NT2/D1 (cell line): Measurements from ENCODE around the gene LTN1.

Experiments used
- SUZ12 ChIP-seq: IDR thresholded peaks from 2 replicates; pipeline ENCODE4 v1.6.1; 2011; ENCODE audit not compliant: insufficient read length, insufficient read depth; ENCODE audit errors: extremely low read depth
- YY1 ChIP-seq: IDR thresholded peaks from 2 replicates; pipeline ENCODE4 v1.6.1; 2011; ENCODE audit not compliant: insufficient read length, insufficient read depth
- ZNF274 ChIP-seq: IDR thresholded peaks from 2 replicates; pipeline ENCODE4 v1.6.1; 2011; ENCODE audit warnings: mild to moderate bottlenecking, low read depth, low read length

GRCh38 chr21:28893687-28894086 lies 99.0 kb downstream of the LTN1 start:
- TF ChIP-seq ZNF274, result no peak
- no peak for TF ChIP-seq YY1
- TF ChIP-seq SUZ12, result no peak
